A673 (cell line): ENCODE results near the gene ID4. TPM values are rescaled to one million over a fixed set of nuclear protein-coding genes. Genes with fewer than 3 reads are reported as not detected.
"Not testable (repeated sequence)": the region's sequence is repeated elsewhere in the genome, so short reads cannot be mapped to it uniquely, and the experiment has no call there.

ENCODE experiments used
- BruUV-seq: library from RNA; stranded (reverse); fragments of 400-500 nt; replicated peaks from 2 replicates; lab custom pipeline; 2021; lab: Mats Ljungman, UMichigan
- CTCF ChIA-PET: fragments of 300-600 bp; sonication (Branson Sonifier 250); formaldehyde crosslinking; loops from one replicate; lab custom pipeline; 2022; ENCODE audit warnings: antibody characterized with exemption; lab: Charles Lee
- POLR2A ChIA-PET: fragments of 300-600 bp; sonication (Branson Sonifier 250); formaldehyde crosslinking; loops from one replicate; lab custom pipeline; 2022; ENCODE audit warnings: antibody characterized with exemption; ENCODE audit not compliant: low non-redundant PET; lab: Charles Lee
- DNase-seq: peaks from one replicate; pipeline ENCODE4 v3.0.0-alpha.2; 2015; ENCODE audit warnings: low spot score
- H3K27ac ChIP-seq: fragments of 200-600 bp; sonication (generic); 2 replicates; pipeline ENCODE4 v1.5.1; 2016; ENCODE audit warnings: mixed run types, low read depth, mild to moderate bottlenecking, mixed read lengths, antibody characterized with exemption, low read length; ENCODE audit not compliant: poor library complexity, severe bottlenecking
- H3K27me3 ChIP-seq: fragments of 200-600 bp; sonication (generic); replicated peaks from 2 replicates; pipeline ENCODE4 v1.6.1; 2017; ENCODE audit warnings: mixed run types, low read depth, mild to moderate bottlenecking, mixed read lengths, antibody characterized with exemption, low read length; ENCODE audit not compliant: insufficient read depth, poor library complexity
- H3K36me3 ChIP-seq: fragments of 200-600 bp; sonication (generic); 2 replicates; pipeline ENCODE4 v1.6.1; 2016; ENCODE audit warnings: mixed run types, mild to moderate bottlenecking, mixed read lengths, antibody characterized with exemption, low read length; ENCODE audit not compliant: insufficient read depth, poor library complexity, severe bottlenecking
- H3K4me1 ChIP-seq: fragments of 200-600 bp; sonication (generic); 2 replicates; pipeline ENCODE4 v1.6.1; 2017; ENCODE audit warnings: mixed run types, mild to moderate bottlenecking, mixed read lengths, antibody characterized with exemption, low read length; ENCODE audit not compliant: insufficient read depth, poor library complexity, severe bottlenecking
- H3K4me3 ChIP-seq: fragments of 200-600 bp; sonication (generic); 2 replicates; pipeline ENCODE4 v1.5.1; 2016; ENCODE audit warnings: low read depth, mixed run types, mild to moderate bottlenecking, mixed read lengths, low read length; ENCODE audit not compliant: poor library complexity, severe bottlenecking
- H3K9me3 ChIP-seq: fragments of 200-600 bp; sonication (generic); 2 replicates; pipeline ENCODE4 v1.6.1; 2016; ENCODE audit warnings: mixed run types, low read depth, mild to moderate bottlenecking, mixed read lengths, antibody characterized with exemption, low read length; ENCODE audit not compliant: poor library complexity, severe bottlenecking
- EZH2 ChIP-seq: fragments of 200-600 bp; sonication (generic); IDR thresholded peaks from 2 replicates; pipeline ENCODE4 v1.6.1; 2017; ENCODE audit warnings: borderline replicate concordance, low read depth, mild to moderate bottlenecking, mixed read lengths, antibody characterized with exemption, low read length; ENCODE audit not compliant: poor library complexity, severe bottlenecking
- intact Hi-C: fragments of 100-400 bp; cut with micrococcal nuclease; formaldehyde crosslinking; loops from one replicate; pipeline ENCODE4 v1.10.0; 2022; ENCODE audit not compliant: unreplicated experiment
- total RNA-seq: library from RNA; stranded (reverse); gene quantifications from 2 replicates; pipeline ENCODE4 v1.2.3, GENCODE V29; 2021
- TF ChIP-seq, protein P1 (sequence below): fragments of 300-800, 200-600 bp; sonication (generic); conservative IDR thresholded peaks from 2 replicates; pipeline ENCODE4 v1.5.1; 2017; ENCODE audit warnings: low read depth, mild to moderate bottlenecking, antibody characterized with exemption, low read length, moderate library complexity, mixed read lengths

Gene ID4
- total RNA-seq, 1 experiment from 2014 or later = 29.3 TPM

DNA sequence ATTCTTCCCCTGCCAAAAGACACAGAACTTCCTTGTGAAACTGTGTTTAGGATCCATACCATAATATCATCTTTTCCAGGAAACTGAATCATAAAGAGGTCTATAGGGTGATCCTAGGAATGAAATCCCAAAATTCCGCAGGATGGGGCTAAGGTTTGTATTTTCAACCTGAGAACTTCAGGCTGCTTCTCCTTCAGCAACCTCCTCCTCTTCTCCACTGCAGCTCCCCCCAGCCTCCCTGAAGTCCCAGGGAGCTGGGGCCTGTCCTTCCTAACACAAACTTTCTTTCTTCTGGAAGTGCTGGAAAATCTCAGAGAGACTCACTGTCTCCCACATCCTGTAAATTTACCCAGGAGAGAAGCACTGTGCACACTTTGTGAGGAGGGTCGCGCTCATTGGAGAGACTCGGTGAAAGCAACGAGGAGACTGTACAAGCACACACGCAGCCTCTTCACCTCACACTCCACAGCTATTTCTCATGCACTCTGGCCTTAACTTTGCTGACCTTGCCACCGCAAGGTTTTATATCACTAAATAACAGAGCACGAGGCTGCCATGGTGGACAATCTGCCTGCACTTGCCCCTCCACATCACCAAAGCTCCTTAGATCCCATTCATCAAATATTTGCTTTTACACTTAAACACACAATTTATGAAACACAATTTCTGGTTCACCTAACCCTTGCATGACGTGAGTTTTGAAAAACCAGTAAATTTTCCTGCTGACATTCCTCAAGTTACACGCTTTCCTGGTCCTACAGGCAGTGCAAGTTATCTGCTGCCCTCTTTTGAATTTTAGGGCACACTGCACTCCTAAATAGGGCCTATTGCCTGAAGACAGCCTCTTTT is 14.3 kb downstream of the ID4 start:
- Histone ChIP-seq H3K9me3 (no peaks in the 10 kb centered on the region), H3K36me3 (no peaks in the 10 kb centered on the region), H3K4me1 (peaks cover 20% of the 10 kb centered on the region), H3K27me3 (no peaks in the 10 kb centered on the region), H3K27ac (peak overlapping the region; percentile 49), H3K4me3 (no peak overlapping the region)
- TF ChIP-seq, protein P1, sequence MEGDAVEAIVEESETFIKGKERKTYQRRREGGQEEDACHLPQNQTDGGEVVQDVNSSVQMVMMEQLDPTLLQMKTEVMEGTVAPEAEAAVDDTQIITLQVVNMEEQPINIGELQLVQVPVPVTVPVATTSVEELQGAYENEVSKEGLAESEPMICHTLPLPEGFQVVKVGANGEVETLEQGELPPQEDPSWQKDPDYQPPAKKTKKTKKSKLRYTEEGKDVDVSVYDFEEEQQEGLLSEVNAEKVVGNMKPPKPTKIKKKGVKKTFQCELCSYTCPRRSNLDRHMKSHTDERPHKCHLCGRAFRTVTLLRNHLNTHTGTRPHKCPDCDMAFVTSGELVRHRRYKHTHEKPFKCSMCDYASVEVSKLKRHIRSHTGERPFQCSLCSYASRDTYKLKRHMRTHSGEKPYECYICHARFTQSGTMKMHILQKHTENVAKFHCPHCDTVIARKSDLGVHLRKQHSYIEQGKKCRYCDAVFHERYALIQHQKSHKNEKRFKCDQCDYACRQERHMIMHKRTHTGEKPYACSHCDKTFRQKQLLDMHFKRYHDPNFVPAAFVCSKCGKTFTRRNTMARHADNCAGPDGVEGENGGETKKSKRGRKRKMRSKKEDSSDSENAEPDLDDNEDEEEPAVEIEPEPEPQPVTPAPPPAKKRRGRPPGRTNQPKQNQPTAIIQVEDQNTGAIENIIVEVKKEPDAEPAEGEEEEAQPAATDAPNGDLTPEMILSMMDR = peak; percentile 94
- no peak for TF ChIP-seq EZH2
- ChIA-PET CTCF (no interaction called here), POLR2A (no interaction called here)
- BruUV-seq = TSS peak; percentile 74
- DNase-seq = peak; percentile 87
- intact Hi-C loops = loop anchor here (2.0 to 10.0 kb wide), 5 partner anchors 827 to 1324 kb away; no protein-coding TSS in a partner anchor

DNA sequence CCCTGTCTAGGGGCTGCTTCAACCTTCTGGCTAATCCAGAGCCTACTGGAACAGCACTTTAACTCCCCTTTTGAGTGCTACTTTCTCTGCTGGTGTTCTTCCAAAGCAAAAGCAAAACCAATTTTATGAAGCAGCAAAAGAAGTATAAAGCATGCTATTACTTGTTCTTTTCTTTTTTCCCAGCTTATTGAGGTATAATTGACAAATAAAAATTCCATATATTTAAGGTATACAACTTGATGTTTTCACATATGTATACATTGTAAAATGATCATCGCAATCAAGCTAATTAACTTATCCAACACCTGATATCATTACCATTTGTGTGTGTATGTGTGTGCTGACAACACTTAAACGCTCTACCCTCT is 14.9 kb downstream of the ID4 start:
- ChIA-PET CTCF (no interaction called here), POLR2A (no interaction called here)
- Histone ChIP-seq H3K27ac (no peak overlapping the region), H3K4me1 (peaks cover 20% of the 10 kb centered on the region), H3K4me3 (no peak overlapping the region), H3K36me3 (no peaks in the 10 kb centered on the region), H3K27me3 (no peaks in the 10 kb centered on the region), H3K9me3 (no peaks in the 10 kb centered on the region)
- TF ChIP-seq EZH2 = no peak
- TF ChIP-seq, protein P1 = no peak
- no peak for DNase-seq
- BruUV-seq = no TSS peak
- intact Hi-C loops = loop anchor here (2.0 to 10.0 kb wide), 5 partner anchors 827 to 1325 kb away; no protein-coding TSS in a partner anchor

- no peaks in the 10 kb centered on the region for H3K27me3 ChIP-seq
- H3K4me1 ChIP-seq = peaks cover 20% of the 10 kb centered on the region
- ChIA-PET POLR2A (no interaction called here), CTCF (no interaction called here)
- no TSS peak for BruUV-seq
- no peaks in the 10 kb centered on the region for H3K36me3 ChIP-seq
- no peaks in the 10 kb centered on the region for H3K9me3 ChIP-seq
- TF ChIP-seq EZH2 = no peak
- TF ChIP-seq, protein P1 = no peak
- no peak overlapping the region for H3K27ac ChIP-seq
- intact Hi-C loops = loop anchor here (2.0 to 10.0 kb wide), 5 partner anchors 828 to 1326 kb away; no protein-coding TSS in a partner anchor
- no peak overlapping the region for H3K4me3 ChIP-seq
- no peak for DNase-seq
Observed at GRCh38 chr6:19852927-19853326, 15.8 kb downstream of the ID4 start.

DNA sequence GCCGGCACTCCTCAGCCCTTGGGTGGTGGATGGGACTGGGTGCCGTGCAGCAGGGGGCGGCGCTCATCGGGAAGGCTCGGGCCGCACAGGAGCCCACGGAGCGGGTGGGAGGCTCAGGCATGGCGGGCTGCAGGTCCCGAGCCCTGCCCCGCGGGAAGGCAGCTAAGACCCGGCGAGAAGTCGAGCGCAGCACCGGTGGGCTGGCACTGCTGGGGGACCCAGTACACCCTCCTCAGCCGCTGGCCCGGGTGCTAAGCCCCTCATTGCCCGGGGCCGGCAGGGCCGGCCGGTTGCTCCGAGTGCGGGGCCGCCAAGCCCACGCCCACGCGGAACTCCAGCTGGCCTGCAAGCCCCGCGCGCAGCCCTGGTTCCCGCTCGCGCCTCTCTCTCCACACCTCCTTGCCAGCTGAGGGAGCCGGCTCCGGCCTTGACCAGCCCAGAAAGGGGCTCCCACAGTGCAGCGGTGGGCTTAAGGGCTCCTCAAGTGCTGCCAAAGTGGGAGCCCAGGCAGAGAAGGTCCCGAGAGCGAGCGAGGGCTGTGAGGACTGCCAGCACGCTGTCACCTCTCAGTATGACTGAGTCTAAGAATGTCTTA is 17.3 kb downstream of the ID4 start:
- CTCF ChIA-PET, BruUV-seq, DNase-seq, H3K36me3 ChIP-seq, POLR2A ChIA-PET, H3K9me3 ChIP-seq, H3K27me3 ChIP-seq, H3K4me3 ChIP-seq, H3K27ac ChIP-seq: not testable (repeated sequence)
- intact Hi-C loops = loop anchor here (5.0 to 10.0 kb wide), 4 partner anchors 860 to 1327 kb away; no protein-coding TSS in a partner anchor
- peaks cover 20% of the 10 kb centered on the region for H3K4me1 ChIP-seq
